K562 (cell line): ENCODE results near the gene NCMAP. TPM values are rescaled to one million over a fixed set of nuclear protein-coding genes. Genes with fewer than 3 reads are reported as not detected.

ENCODE experiments used
- ATAC-seq: fragments of 200-7000 bp; cut with Tn5 transposase; 3 replicates; pipeline ENCODE4 v1.9.1; 2020; ENCODE audit warnings: moderate library complexity
- BruUV-seq: library from RNA; stranded (reverse); fragments of 400-500 nt; replicated peaks from 2 replicates; lab custom pipeline; 2021; lab: Mats Ljungman, UMichigan
- CTCF ChIA-PET: fragments of 300-600 bp; formaldehyde crosslinking; extraction: SDS; loops from one replicate; lab custom pipeline; 2021; ENCODE audit warnings: low intra/inter-chr PET ratio; lab: Yijun Ruan, JAX
- POLR2A ChIA-PET: fragments of 300-600, 350-650 bp; sonication (Branson Sonifier 250); formaldehyde crosslinking; extraction: SDS; loops from one replicate; lab custom pipeline; 2021; ENCODE audit warnings: antibody characterized with exemption, inconsistent platforms; lab: Yijun Ruan, JAX
- DNase-seq, 4 experiments: peaks; one replicate each; pipeline versions ENCODE4 v3.0.0 to v3.0.0-alpha.2; 2011 to 2018; ENCODE audit warnings: low spot score in 3 of 4, mixed read lengths in 3 of 4; ENCODE audit errors: extremely low read depth in 1 of 4
- FAIRE-seq: peaks from 2 replicates; lab custom pipeline; 2011; peaks lifted over from hg19 to GRCh38; lab: Jason Lieb, UNC
- H2AFZ ChIP-seq: 2 replicates; pipeline ENCODE4 v1.6.0; 2011; ENCODE audit warnings: low read depth, low read length, control low read depth, inconsistent platforms
- H3K27ac ChIP-seq: fragments of 200-600 bp; 3 replicates; pipeline ENCODE4 v1.8.0; 2011; ENCODE audit warnings: low read depth, mild to moderate bottlenecking, control low read depth, inconsistent platforms, low read length, moderate library complexity, mixed read lengths; ENCODE audit errors: extremely low read depth
- H3K27me3 ChIP-seq, 2 experiments: fragments of 300-600 bp in 1 of 2; 2 replicates in 1 of 2; 3 replicates in 1 of 2; pipeline versions ENCODE4 v1.6.0 to v1.8.0; 2011; ENCODE audit warnings: inconsistent platforms in 2 of 2, low read length in 2 of 2, mild to moderate bottlenecking in 1 of 2, mixed read lengths in 1 of 2, moderate library complexity in 1 of 2; ENCODE audit not compliant: control insufficient read depth in 2 of 2, insufficient read depth in 2 of 2
- H3K36me3 ChIP-seq: fragments of 300-600 bp; 3 replicates; pipeline ENCODE4 v1.8.0; 2011; ENCODE audit warnings: mild to moderate bottlenecking, low read length, inconsistent platforms; ENCODE audit not compliant: control insufficient read depth, insufficient read depth
- H3K4me1 ChIP-seq, 2 experiments: fragments of 200-600 bp in 1 of 2; replicated peaks in 1 of 2; 2 replicates in 1 of 2; 3 replicates in 1 of 2; pipeline versions ENCODE4 v1.5.1 to v1.8.0; 2011; ENCODE audit warnings: inconsistent platforms in 2 of 2, low read length in 2 of 2, mild to moderate bottlenecking in 1 of 2, mixed read lengths in 1 of 2, moderate library complexity in 1 of 2; ENCODE audit not compliant: control insufficient read depth in 2 of 2, insufficient read depth in 2 of 2
- H3K4me2 ChIP-seq: 2 replicates; pipeline ENCODE4 v1.6.1; 2011; ENCODE audit warnings: low read length, control low read depth, inconsistent platforms, mixed read lengths; ENCODE audit not compliant: insufficient read depth
- H3K4me3 ChIP-seq: fragments of 200-600 bp; sonication (generic), shearing (Covaris generic); 2 replicates; pipeline ENCODE4 v1.5.1; 2016; ENCODE audit warnings: control low read depth, inconsistent platforms
- H3K79me2 ChIP-seq: fragments of 200-600 bp; 3 replicates; pipeline ENCODE4 v1.8.0; 2011; ENCODE audit warnings: low read length, inconsistent platforms; ENCODE audit not compliant: control insufficient read depth, insufficient read depth
- H3K9ac ChIP-seq, 2 experiments: 2 replicates each; pipeline versions ENCODE4 v1.6.0 to v1.6.1; 2011; ENCODE audit warnings: low read depth in 2 of 2, low read length in 2 of 2, control low read depth in 1 of 2, inconsistent platforms in 1 of 2, mild to moderate bottlenecking in 1 of 2, mixed read lengths in 1 of 2; ENCODE audit not compliant: insufficient read depth in 1 of 2
- H3K9me1 ChIP-seq: one replicate; pipeline ENCODE4 v1.6.0; 2011; ENCODE audit warnings: inconsistent platforms, mild to moderate bottlenecking, low read length, moderate library complexity; ENCODE audit not compliant: control insufficient read depth, insufficient read depth
- H3K9me3 ChIP-seq: replicated peaks from 2 replicates; pipeline ENCODE4 v1.5.1; 2011; ENCODE audit warnings: low read depth, low read length, inconsistent platforms; ENCODE audit not compliant: control insufficient read depth, insufficient read depth
- H4K20me1 ChIP-seq: replicated peaks from 2 replicates; pipeline ENCODE4 v1.6.1; 2011; ENCODE audit warnings: low read length, inconsistent platforms, mixed read lengths; ENCODE audit not compliant: control insufficient read depth, insufficient read depth
- ATF1 ChIP-seq, 2 experiments: fragments of 450-650 bp in 1 of 2; IDR thresholded peaks; 2 replicates each; pipeline ENCODE4 v1.6.1; 2016; ENCODE audit warnings: missing compliant biosample characterization in 1 of 2, missing genetic modification characterization in 1 of 2
- CAMTA2 ChIP-seq: fragments of 250-450 bp; sonication (Bioruptor Pico); conservative IDR thresholded peaks from 2 replicates; pipeline ENCODE4 v1.5.1; 2022
- CCAR2 ChIP-seq: fragments of 200-400 bp; formaldehyde crosslinking; IDR thresholded peaks from 2 replicates; pipeline ENCODE4 v1.6.1; 2017; ENCODE audit warnings: mild to moderate bottlenecking, low read depth, low read length
- DACH1 ChIP-seq: fragments of 450-650 bp; IDR thresholded peaks from 2 replicates; pipeline ENCODE4 v1.6.1; 2018; ENCODE audit not compliant: partially characterized antibody
- ELF1 ChIP-seq: fragments of 200-800 bp; sonication (Bioruptor generic); IDR thresholded peaks from 2 replicates; pipeline ENCODE4 v1.6.1; 2016; ENCODE audit warnings: missing genetic modification characterization, missing compliant biosample characterization
- FOS ChIP-seq: IDR thresholded peaks from 3 replicates; pipeline ENCODE4 v1.6.1; 2011; ENCODE audit not compliant: insufficient read length; ENCODE audit errors: extremely low read depth
- FOSL1 ChIP-seq: fragments of 200-800 bp; sonication (Bioruptor generic); conservative IDR thresholded peaks from 2 replicates; pipeline ENCODE4 v1.6.1; 2016; ENCODE audit warnings: missing genetic modification characterization, missing compliant biosample characterization
- KLF1 ChIP-seq: fragments of 450-650 bp; IDR thresholded peaks from 2 replicates; pipeline ENCODE4 v1.6.1; 2016; ENCODE audit warnings: missing genetic modification characterization, missing compliant biosample characterization
- MCM2 ChIP-seq: fragments of 450-650 bp; IDR thresholded peaks from 2 replicates; pipeline ENCODE4 v1.6.1; 2017; ENCODE audit warnings: low read depth, mild to moderate bottlenecking
- MYBL2 ChIP-seq, 2 experiments: fragments of 450-650 bp in 1 of 2; sonication (generic) in 1 of 2; formaldehyde crosslinking in 1 of 2; IDR thresholded peaks; 2 replicates each; pipeline versions ENCODE4 v1.6.1 to v1.8.1; 2017 to 2022; ENCODE audit warnings: borderline replicate concordance in 1 of 2, inconsistent platforms in 1 of 2, low read depth in 1 of 2, mild to moderate bottlenecking in 1 of 2, missing genetic modification reagents in 1 of 2, moderate library complexity in 1 of 2
- POLR2A ChIP-seq: fragments of 450-650 bp; conservative IDR thresholded peaks from 2 replicates; pipeline ENCODE4 v1.6.1; 2016
- POLR2H ChIP-seq: IDR thresholded peaks from 2 replicates; pipeline ENCODE4 v1.6.1; 2016; ENCODE audit warnings: missing genetic modification characterization, low read depth, mild to moderate bottlenecking, control low read depth, missing compliant biosample characterization, moderate library complexity
- SLC30A9 ChIP-seq: fragments of 250-450 bp; sonication (Bioruptor Pico); IDR thresholded peaks from 2 replicates; pipeline ENCODE4 v1.8.0; 2022; ENCODE audit warnings: mild to moderate bottlenecking, moderate library complexity
- SRF ChIP-seq, 2 experiments: fragments of 250-450, 450-650 bp in 1 of 2; sonication (Bioruptor Pico) in 1 of 2; sonication (generic) in 1 of 2; formaldehyde crosslinking; IDR thresholded peaks; 2 replicates each; pipeline versions ENCODE4 v1.5.0 to v1.5.1; 2020 to 2022; ENCODE audit warnings: mild to moderate bottlenecking in 1 of 2, missing genetic modification reagents in 1 of 2
- TEAD1 ChIP-seq, 2 experiments: fragments of 450-650 bp in 1 of 2; sonication (generic) in 1 of 2; formaldehyde crosslinking; IDR thresholded peaks; 2 replicates each; pipeline versions ENCODE4 v1.4.0 to v1.8.0; 2020 to 2022; ENCODE audit warnings: mild to moderate bottlenecking in 2 of 2, missing genetic modification reagents in 1 of 2
- ZBTB34 ChIP-seq: fragments of 250-450 bp; sonication (Bioruptor Pico); IDR thresholded peaks from 2 replicates; pipeline ENCODE4 v1.8.0; 2021; ENCODE audit warnings: mild to moderate bottlenecking, moderate library complexity
- ZNF780A ChIP-seq: fragments of 250-450 bp; sonication (Bioruptor Pico); IDR thresholded peaks from 2 replicates; pipeline ENCODE4 v1.5.0; 2021; ENCODE audit warnings: mild to moderate bottlenecking
- WGBS: fragments of 100-300 bp; shearing (Covaris generic); methylation state at CpG from one replicate; pipeline ENCODE4 v1.1.6; 2016; ENCODE audit warnings: low coverage, mixed read lengths; ENCODE audit not compliant: insufficient coverage; ENCODE audit errors: missing lambda C conversion rate; 5-methylcytosine and 5-hydroxymethylcytosine counted together
- in situ Hi-C: fragments of 300-500 bp; cut with MboI; formaldehyde crosslinking; loops from 4 replicates; pipeline ENCODE4 v1.15.0; 2018; ENCODE audit warnings: inconsistent platforms, mixed read lengths
- intact Hi-C: fragments of 100-400 bp; cut with micrococcal nuclease; formaldehyde crosslinking; loops from 2 replicates; pipeline ENCODE4 v1.14.2; 2022
- polyA plus RNA-seq, 8 experiments: library from polyadenylated mRNA; depleted of rRNA in 4 of 8; stranded (reverse) in 5 of 8; unstranded in 3 of 8; fragments of >200 nt; fragmentation: Nextera tagmentation in 2 of 8; fragmentation: Illumina TruSeq in 1 of 8; extraction: Ambion mirVana in 2 of 8; extraction: Trizol in 1 of 8; gene quantifications; 2 replicates each; pipeline versions ENCODE4 v1.2.1 to v1.2.3, GENCODE V29; 2011 to 2014; ENCODE audit warnings: inconsistent platforms in 1 of 8, missing spikeins in 1 of 8
- total RNA-seq, 7 experiments: library from RNA; depleted of rRNA in 6 of 7; stranded (reverse); fragments of >200 nt in 6 of 7; fragmentation: Illumina TruSeq in 2 of 7; extraction: Trizol in 2 of 7; gene quantifications; 2 replicates each; pipeline versions ENCODE4 v1.2.1 to v1.2.3, GENCODE V29; 2011 to 2021; ENCODE audit warnings: low replicate concordance in 1 of 7
- TF ChIP-seq, protein P1 (sequence below): fragments of 450-650 bp; formaldehyde crosslinking; IDR thresholded peaks from 2 replicates; pipeline ENCODE4 v1.4.0; 2022; ENCODE audit warnings: missing genetic modification characterization

NCMAP gene
- total and polyA plus RNA-seq, 9 of the 15 experiments (the other 6 are each of a cell fraction or from before 2014, with no cell fraction given) = 0.03 TPM; not detected in 8

DNA sequence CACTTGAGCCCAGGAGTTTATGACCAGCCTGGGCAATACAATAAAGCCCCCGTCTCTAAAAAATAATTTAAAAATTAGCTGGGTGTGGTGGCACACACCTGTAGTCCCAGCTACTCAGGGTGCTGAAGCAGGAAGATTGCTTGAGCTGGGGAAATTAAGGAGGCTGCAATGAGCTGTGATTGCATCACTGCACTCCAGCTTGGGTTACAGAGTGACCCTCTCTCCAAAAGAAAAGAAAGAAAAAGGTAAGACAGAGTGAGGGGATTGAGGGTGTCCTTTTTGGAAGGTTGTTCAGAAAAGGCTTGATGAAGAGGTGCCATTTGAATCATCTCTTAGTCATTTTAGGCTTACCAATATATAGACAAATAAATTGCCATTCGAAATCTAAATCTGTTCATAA, 83.2 kb downstream of the NCMAP start (continued):
- no peak for TF ChIP-seq MCM2

GRCh38 chr1:24639881-24640280, 84.0 kb downstream of the NCMAP start:
- intact Hi-C loops (loop anchor here (5.0 kb wide), 2 partner anchors 48 to 107 kb away; partner anchors contain the start of gene CLIC4), in situ Hi-C loops (loop anchor here (10.0 kb wide), 1 partner anchor 435 kb away; no protein-coding TSS in a partner anchor)
- Histone ChIP-seq H3K9me3 (no peaks in the 10 kb centered on the region), H3K9ac (no peak overlapping the region), H3K9me1 (no peaks in the 10 kb centered on the region), H3K79me2 (peaks cover 30% of the 10 kb centered on the region), H3K4me2 (no peak overlapping the region), H3K4me1 (peaks cover 14 to 19% of the 10 kb centered on the region in 2 experiments), H3K36me3 (peaks cover 9% of the 10 kb centered on the region), H3K4me3 (no peak overlapping the region), H3K27ac (no peak overlapping the region), H2AFZ (no peak overlapping the region), H4K20me1 (peaks cover 10% of the 10 kb centered on the region), H3K27me3 (peaks cover 2 to 6% of the 10 kb centered on the region in 2 experiments; a peak in 3 of 5 replicates)
- POLR2A ChIA-PET = interaction anchor here (0.9 kb wide), 1 partner anchor 64 kb away, joined by 3 read pairs; no protein-coding TSS in a partner anchor
- ATAC-seq (no peak), DNase-seq (no peak), FAIRE-seq (no peak)
- no TSS peak for BruUV-seq
- CTCF ChIA-PET = no interaction called here
- TF ChIP-seq ZBTB34 = no peak
- no peak for TF ChIP-seq KLF1
- no peak for TF ChIP-seq SRF (CRISPR knock-in tag; IDR thresholded peaks at IDR 0.05)
- TF ChIP-seq SLC30A9 = no peak
- TF ChIP-seq, protein P1, sequence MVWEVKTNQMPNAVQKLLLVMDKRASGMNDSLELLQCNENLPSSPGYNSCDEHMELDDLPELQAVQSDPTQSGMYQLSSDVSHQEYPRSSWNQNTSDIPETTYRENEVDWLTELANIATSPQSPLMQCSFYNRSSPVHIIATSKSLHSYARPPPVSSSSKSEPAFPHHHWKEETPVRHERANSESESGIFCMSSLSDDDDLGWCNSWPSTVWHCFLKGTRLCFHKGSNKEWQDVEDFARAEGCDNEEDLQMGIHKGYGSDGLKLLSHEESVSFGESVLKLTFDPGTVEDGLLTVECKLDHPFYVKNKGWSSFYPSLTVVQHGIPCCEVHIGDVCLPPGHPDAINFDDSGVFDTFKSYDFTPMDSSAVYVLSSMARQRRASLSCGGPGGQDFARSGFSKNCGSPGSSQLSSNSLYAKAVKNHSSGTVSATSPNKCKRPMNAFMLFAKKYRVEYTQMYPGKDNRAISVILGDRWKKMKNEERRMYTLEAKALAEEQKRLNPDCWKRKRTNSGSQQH (CRISPR knock-in tag) = no peak
- no peak for TF ChIP-seq POLR2A
- no peak for TF ChIP-seq DACH1
- TF ChIP-seq MYBL2 (IDR thresholded peaks at IDR 0.05; ENCODE audit: low read depth) = no peak
- no peak for TF ChIP-seq MYBL2 (CRISPR knock-in tag; IDR thresholded peaks at IDR 0.05; ENCODE audit: borderline replicate concordance)
- TF ChIP-seq TEAD1 (CRISPR knock-in tag; IDR thresholded peaks at IDR 0.05) = no peak
- no peak for TF ChIP-seq CCAR2
- TF ChIP-seq FOSL1 = no peak
- no peak for TF ChIP-seq CAMTA2 (CRISPR knock-in tag)
- TF ChIP-seq ATF1 (CRISPR knock-in tag; IDR thresholded peaks at IDR 0.05) = no peak
- TF ChIP-seq ATF1 (tag; IDR thresholded peaks at IDR 0.05) = no peak
- TF ChIP-seq ZNF780A (CRISPR knock-in tag) = no peak
- no peak for TF ChIP-seq FOS
- no peak for TF ChIP-seq POLR2H (tag)
- no peak for TF ChIP-seq ELF1 (tag)
- WGBS = 79% methylated on average over 4 of the region's 4 CpGs
